ENCODE data around the gene NCKAP1. TPM values are rescaled to one million over a fixed set of nuclear protein-coding genes. Genes with fewer than 3 reads are reported as not detected.
A peak's percentile ranks its signal among the peaks of the same experiment; 100 is the strongest.

The NCKAP1 gene
- total and polyA plus RNA-seq, 4 donors = 36.4 to 194 (median 73.1) TPM

- no peak overlapping the region for H3K27ac ChIP-seq (ENCODE audit: low read depth in 1 of 2, low read length in 1 of 2)
- TF ChIP-seq, protein P1, sequence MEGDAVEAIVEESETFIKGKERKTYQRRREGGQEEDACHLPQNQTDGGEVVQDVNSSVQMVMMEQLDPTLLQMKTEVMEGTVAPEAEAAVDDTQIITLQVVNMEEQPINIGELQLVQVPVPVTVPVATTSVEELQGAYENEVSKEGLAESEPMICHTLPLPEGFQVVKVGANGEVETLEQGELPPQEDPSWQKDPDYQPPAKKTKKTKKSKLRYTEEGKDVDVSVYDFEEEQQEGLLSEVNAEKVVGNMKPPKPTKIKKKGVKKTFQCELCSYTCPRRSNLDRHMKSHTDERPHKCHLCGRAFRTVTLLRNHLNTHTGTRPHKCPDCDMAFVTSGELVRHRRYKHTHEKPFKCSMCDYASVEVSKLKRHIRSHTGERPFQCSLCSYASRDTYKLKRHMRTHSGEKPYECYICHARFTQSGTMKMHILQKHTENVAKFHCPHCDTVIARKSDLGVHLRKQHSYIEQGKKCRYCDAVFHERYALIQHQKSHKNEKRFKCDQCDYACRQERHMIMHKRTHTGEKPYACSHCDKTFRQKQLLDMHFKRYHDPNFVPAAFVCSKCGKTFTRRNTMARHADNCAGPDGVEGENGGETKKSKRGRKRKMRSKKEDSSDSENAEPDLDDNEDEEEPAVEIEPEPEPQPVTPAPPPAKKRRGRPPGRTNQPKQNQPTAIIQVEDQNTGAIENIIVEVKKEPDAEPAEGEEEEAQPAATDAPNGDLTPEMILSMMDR (IDR thresholded peaks at IDR 0.05; ENCODE audit: control extremely low read depth, extremely low read depth) = no peak
- 92 to 96% methylated on average over 2 of the region's 2 CpGs for WGBS, 2 donors
- DNase-seq (no peak), ATAC-seq (ENCODE audit: insufficient read depth, low FRiP score) (no peak)
- H3K9ac ChIP-seq (ENCODE audit: insufficient read depth in 1 of 2, low read length in 2 of 2) = no peak overlapping the region
- H3K36me3 ChIP-seq (ENCODE audit: control insufficient read depth in 4 of 4, insufficient read depth in 4 of 4, low read length in 4 of 4) = no peaks in the 10 kb centered on the region
- peaks cover 0 to 3% (median 3%) of the 10 kb centered on the region in 3 donors for H3K27me3 ChIP-seq (ENCODE audit: control insufficient read depth in 3 of 3, insufficient read depth in 3 of 3, low read length in 2 of 3)
- peaks cover 0 to 23% (median 2%) of the 10 kb centered on the region in 5 donors for H3K4me1 ChIP-seq (ENCODE audit: control insufficient read depth in 5 of 5, insufficient read depth in 5 of 5, low read length in 5 of 5)
- H3K9me3 ChIP-seq (ENCODE audit: control insufficient read depth in 4 of 4, insufficient read depth in 3 of 4, low read length in 3 of 4) = peaks cover 0 to 2% (median 0%) of the 10 kb centered on the region in 4 donors
- H3K4me3 ChIP-seq = no peak overlapping the region
These were observed 2.3 kb upstream of the NCKAP1 start for GRCh38 chr2:183040604-183041003.

DNA sequence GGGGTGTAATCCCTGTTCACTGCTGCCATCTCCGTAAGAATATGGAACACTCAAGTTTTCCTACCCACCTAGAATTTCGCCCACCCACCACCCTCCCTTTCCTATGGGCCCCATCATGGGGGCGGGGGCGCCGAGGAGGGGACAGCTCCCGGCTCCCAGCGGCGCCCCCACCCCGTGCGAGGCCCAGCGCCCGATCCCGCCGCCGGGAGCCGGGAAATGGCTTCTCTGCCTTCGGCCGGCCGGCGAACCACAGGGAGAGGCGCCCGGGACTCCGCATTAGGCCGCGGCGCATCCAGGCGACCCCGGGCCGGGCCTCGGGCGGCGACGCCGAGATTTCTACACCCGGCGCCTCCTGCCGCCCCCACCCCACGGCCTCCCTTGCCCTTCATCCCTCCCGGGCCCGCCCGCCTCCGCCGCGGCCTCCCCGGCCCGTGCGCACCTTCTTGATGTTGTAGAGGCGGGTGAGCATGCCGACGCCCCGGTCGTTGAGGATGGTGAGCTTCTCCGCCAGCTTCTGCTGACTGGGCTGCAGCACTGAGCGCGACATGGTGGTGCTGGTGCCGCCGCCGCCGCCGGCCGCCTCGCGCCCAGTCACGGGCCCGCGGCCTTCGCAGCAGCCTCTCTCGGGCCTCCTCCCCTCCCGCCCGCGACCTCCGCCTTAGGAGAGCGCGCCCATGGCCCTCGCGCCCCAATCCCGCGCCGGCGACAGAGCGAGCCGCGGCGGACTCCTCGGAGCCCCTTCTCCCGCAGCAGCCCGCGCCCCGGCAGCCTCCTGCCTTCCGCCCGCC lies 510 bp downstream of the NCKAP1 start:
- H3K27ac ChIP-seq (ENCODE audit: low read depth in 1 of 2, low read length in 1 of 2) = peak overlapping the region; percentile 96 to 100
- 1% methylated on average over 72 to 91 of the region's 91 CpGs for WGBS, 2 donors
- H3K9ac ChIP-seq (ENCODE audit: insufficient read depth in 1 of 2, low read length in 2 of 2) = peak overlapping the region; percentile 59 to 93
- ATAC-seq (ENCODE audit: insufficient read depth, low FRiP score) (peak; percentile 62), DNase-seq (peak in 2 of 3 donors; percentile 64)
- TF ChIP-seq, protein P1 (IDR thresholded peaks at IDR 0.05; ENCODE audit: control extremely low read depth, extremely low read depth) = no peak
- peaks cover 1 to 30% (median 9%) of the 10 kb centered on the region in 5 donors for H3K4me1 ChIP-seq (ENCODE audit: control insufficient read depth in 5 of 5, insufficient read depth in 5 of 5, low read length in 5 of 5)
- H3K9me3 ChIP-seq (ENCODE audit: control insufficient read depth in 4 of 4, insufficient read depth in 3 of 4, low read length in 3 of 4) = no peaks in the 10 kb centered on the region
- peak overlapping the region; percentile 74 for H3K4me3 ChIP-seq
- peaks cover 0 to 3% (median 3%) of the 10 kb centered on the region in 3 donors for H3K27me3 ChIP-seq (ENCODE audit: control insufficient read depth in 3 of 3, insufficient read depth in 3 of 3, low read length in 2 of 3)
- no peaks in the 10 kb centered on the region for H3K36me3 ChIP-seq (ENCODE audit: control insufficient read depth in 4 of 4, insufficient read depth in 4 of 4, low read length in 4 of 4)

DNA sequence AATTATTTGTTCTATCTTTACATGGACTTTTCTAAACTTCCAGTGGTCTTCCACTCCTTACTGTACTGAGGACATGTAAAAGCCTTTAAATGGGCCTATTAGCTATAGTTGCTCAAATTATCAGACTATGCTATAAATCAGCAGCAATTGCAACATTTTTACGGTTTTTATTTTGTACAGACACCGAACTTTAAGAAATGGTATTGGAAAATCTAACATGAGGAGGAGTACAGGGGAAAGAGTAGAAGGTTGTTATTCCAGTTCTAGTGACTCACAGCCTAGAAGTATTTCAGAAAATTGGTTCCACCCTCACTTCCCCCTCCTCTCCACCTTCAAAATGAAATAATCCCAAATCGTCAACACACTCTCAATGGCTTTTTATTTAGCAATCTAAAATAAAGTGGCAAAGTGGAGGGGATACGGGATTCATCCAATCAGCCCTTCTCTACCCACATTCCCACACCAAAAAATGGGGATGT lies 1.1 kb downstream of the NCKAP1 start:
- ATAC-seq (ENCODE audit: insufficient read depth, low FRiP score) (no peak), DNase-seq (peak in 1 of 3 donors; percentile 61)
- H3K27me3 ChIP-seq (ENCODE audit: control insufficient read depth in 3 of 3, insufficient read depth in 3 of 3, low read length in 2 of 3) = peaks cover 0 to 3% (median 3%) of the 10 kb centered on the region in 3 donors
- no peaks in the 10 kb centered on the region for H3K9me3 ChIP-seq (ENCODE audit: control insufficient read depth in 4 of 4, insufficient read depth in 3 of 4, low read length in 3 of 4)
- H3K4me3 ChIP-seq = peak overlapping the region; percentile 74
- peaks cover 2 to 33% (median 14%) of the 10 kb centered on the region in 5 donors for H3K4me1 ChIP-seq (ENCODE audit: control insufficient read depth in 5 of 5, insufficient read depth in 5 of 5, low read length in 5 of 5)
- no peaks in the 10 kb centered on the region for H3K36me3 ChIP-seq (ENCODE audit: control insufficient read depth in 4 of 4, insufficient read depth in 4 of 4, low read length in 4 of 4)
- H3K9ac ChIP-seq (ENCODE audit: insufficient read depth in 1 of 2, low read length in 2 of 2) = peak overlapping the region; percentile 59 to 93
- 6 to 11% methylated on average over 4 of the region's 4 CpGs for WGBS, 2 donors
- peak overlapping the region; percentile 96 to 100 for H3K27ac ChIP-seq (ENCODE audit: low read depth in 1 of 2, low read length in 1 of 2)
- TF ChIP-seq, protein P1 (IDR thresholded peaks at IDR 0.05; ENCODE audit: control extremely low read depth, extremely low read depth) = no peak

Measured in lung (tissue), 12 donors.